Mesendoderm (in vitro differentiated cells): ENCODE results near the gene KCNK13.

ENCODE experiments used
- DNase-seq: peaks from one replicate; pipeline ENCODE4 v3.0.0; 2013
- H2AK5ac ChIP-seq: 2 replicates; pipeline ENCODE4 v1.6.1; 2013; ENCODE audit warnings: low read length, inconsistent platforms
- H2BK120ac ChIP-seq: 2 replicates; pipeline ENCODE4 v1.6.1; 2013; ENCODE audit warnings: low read depth, mild to moderate bottlenecking, low read length, moderate library complexity, mixed read lengths
- H2BK15ac ChIP-seq: replicated peaks from 2 replicates; pipeline ENCODE4 v1.6.1; 2013; ENCODE audit warnings: low read depth, mild to moderate bottlenecking, moderate library complexity
- H2BK5ac ChIP-seq: 2 replicates; pipeline ENCODE4 v1.6.1; 2013; ENCODE audit warnings: low read length, inconsistent platforms
- H3K18ac ChIP-seq: 2 replicates; pipeline ENCODE4 v1.6.1; 2013; ENCODE audit warnings: mild to moderate bottlenecking, low read length, mixed read lengths
- H3K23ac ChIP-seq: one replicate; pipeline ENCODE4 v1.6.1; 2013; ENCODE audit warnings: low read length
- H3K27ac ChIP-seq: 2 replicates; pipeline ENCODE4 v1.5.1; 2013; ENCODE audit warnings: low read depth, mild to moderate bottlenecking, inconsistent platforms, low read length, moderate library complexity
- H3K27me3 ChIP-seq: 2 replicates; pipeline ENCODE4 v1.6.1; 2013; ENCODE audit warnings: low read length, control low read depth, mild to moderate bottlenecking, inconsistent platforms; ENCODE audit not compliant: insufficient read depth, poor library complexity
- H3K36me3 ChIP-seq: 2 replicates; pipeline ENCODE4 v1.6.1; 2013; ENCODE audit warnings: low read length, inconsistent platforms; ENCODE audit not compliant: control insufficient read depth, insufficient read depth
- H3K4ac ChIP-seq: one replicate; pipeline ENCODE4 v1.6.1; 2013; ENCODE audit warnings: low read depth, mild to moderate bottlenecking, low read length, moderate library complexity
- H3K4me1 ChIP-seq: 2 replicates; pipeline ENCODE4 v1.6.1; 2013; ENCODE audit warnings: low read depth, low read length, inconsistent platforms; ENCODE audit not compliant: control insufficient read depth
- H3K4me2 ChIP-seq: 2 replicates; pipeline ENCODE4 v1.6.1; 2013; ENCODE audit warnings: low read length
- H3K4me3 ChIP-seq: 2 replicates; pipeline ENCODE4 v1.5.1; 2013; ENCODE audit warnings: mild to moderate bottlenecking, low read length
- H3K56ac ChIP-seq: one replicate; pipeline ENCODE4 v1.6.1; 2013; ENCODE audit warnings: low read length
- H3K79me1 ChIP-seq: 2 replicates; pipeline ENCODE4 v1.6.1; 2013; ENCODE audit warnings: low read length, inconsistent platforms
- H3K79me2 ChIP-seq: 2 replicates; pipeline ENCODE4 v1.6.1; 2013; ENCODE audit warnings: mild to moderate bottlenecking, low read length; ENCODE audit not compliant: control insufficient read depth, insufficient read depth
- H3K9ac ChIP-seq: 2 replicates; pipeline ENCODE4 v1.6.1; 2013; ENCODE audit warnings: low read length, inconsistent platforms
- H4K5ac ChIP-seq: one replicate; pipeline ENCODE4 v1.6.1; 2013; ENCODE audit warnings: low read length
- H4K8ac ChIP-seq: one replicate; pipeline ENCODE4 v1.6.1; 2013; ENCODE audit warnings: low read depth, mild to moderate bottlenecking, control low read depth, low read length, moderate library complexity
- WGBS: extraction: QIAGEN DNeasy Blood & Tissue Kit; methylation state at CpG from one replicate; pipeline ENCODE4 v1.1.7; 2013; ENCODE audit warnings: low lambda C conversion rate, missing lambda C conversion rate; ENCODE audit not compliant: insufficient coverage; ENCODE audit errors: extremely low coverage; 5-methylcytosine and 5-hydroxymethylcytosine counted together

Gene KCNK13

DNA sequence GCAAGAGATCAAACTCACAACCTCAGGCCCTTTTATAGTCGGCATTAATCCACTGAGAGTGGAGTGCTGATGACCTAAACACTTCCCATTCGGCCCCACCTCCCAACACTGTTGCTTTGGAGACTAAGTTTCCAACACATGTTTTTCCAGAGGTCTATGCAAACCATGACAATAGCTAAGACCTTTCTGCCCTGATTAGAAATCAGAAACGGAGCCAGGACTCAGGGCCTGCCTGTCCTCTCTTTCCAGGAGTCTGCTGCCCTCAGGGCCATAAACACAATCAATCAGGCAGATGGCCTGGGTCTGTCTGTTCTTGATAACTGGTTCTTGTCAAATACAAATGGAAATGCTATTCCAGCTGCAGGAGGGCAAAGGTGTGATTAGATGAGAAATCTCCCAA is 97.4 kb downstream of the KCNK13 start:
- no CpG with 5 or more reads among the region's 3 CpGs for WGBS
- H4K8ac ChIP-seq = no peak overlapping the region
- peak overlapping the region; percentile 62 for H3K27ac ChIP-seq

DNA sequence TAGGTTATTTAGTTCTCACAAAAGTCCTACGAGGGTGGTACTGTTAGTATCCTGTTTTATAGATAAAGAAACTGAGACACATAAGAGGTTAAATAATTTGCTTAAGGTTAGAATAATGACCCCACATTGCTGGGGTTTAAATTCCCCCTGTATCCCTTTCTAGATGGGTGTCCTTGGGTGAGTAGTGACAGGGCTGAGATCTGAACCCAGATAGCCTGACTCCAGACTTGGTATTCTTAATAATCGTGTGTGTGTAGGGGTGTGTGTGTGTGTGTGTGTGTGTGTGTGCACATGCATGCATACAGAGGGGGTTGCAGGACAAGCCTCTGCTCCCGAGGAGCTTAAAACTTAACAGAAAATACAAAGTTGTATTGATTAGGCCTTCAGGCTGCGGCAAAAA is 97.9 kb downstream of the KCNK13 start:
- Histone ChIP-seq H2BK15ac (no peak overlapping the region), H3K27me3 (no peaks in the 10 kb centered on the region), H3K9ac (no peak overlapping the region), H3K36me3 (no peaks in the 10 kb centered on the region), H2AK5ac (no peak overlapping the region), H3K4me2 (no peak overlapping the region), H3K79me1 (no peaks in the 10 kb centered on the region), H3K4me3 (no peak overlapping the region), H3K79me2 (no peaks in the 10 kb centered on the region), H3K4me1 (peaks cover 4% of the 10 kb centered on the region), H3K23ac (no peak overlapping the region), H3K18ac (no peak overlapping the region), H3K27ac (peak overlapping the region; percentile 32), H2BK5ac (no peak overlapping the region), H4K8ac (no peak overlapping the region), H4K5ac (no peak overlapping the region), H3K56ac (no peak overlapping the region), H2BK120ac (no peak overlapping the region), H3K4ac (no peak overlapping the region)
- WGBS = no CpG with 5 or more reads among the region's 4 CpGs
- DNase-seq = no peak

More for the DNA sequence above, 97.4 kb downstream of the KCNK13 start:
- H3K23ac ChIP-seq = no peak overlapping the region
- H3K79me2 ChIP-seq = no peaks in the 10 kb centered on the region
- no peak overlapping the region for H2AK5ac ChIP-seq
- no peak overlapping the region for H3K9ac ChIP-seq
- H3K4me1 ChIP-seq = peaks cover 4% of the 10 kb centered on the region
- no peak overlapping the region for H2BK120ac ChIP-seq
- H3K56ac ChIP-seq = peak overlapping the region; percentile 0
- no peak overlapping the region for H3K4ac ChIP-seq
- no peak overlapping the region for H3K4me2 ChIP-seq
- peak; percentile 92 for DNase-seq
- no peaks in the 10 kb centered on the region for H3K36me3 ChIP-seq
- no peak overlapping the region for H2BK5ac ChIP-seq
- no peak overlapping the region for H4K5ac ChIP-seq
- H3K79me1 ChIP-seq = no peaks in the 10 kb centered on the region
- no peaks in the 10 kb centered on the region for H3K27me3 ChIP-seq
- no peak overlapping the region for H3K18ac ChIP-seq
- H2BK15ac ChIP-seq = no peak overlapping the region
- no peak overlapping the region for H3K4me3 ChIP-seq

DNA sequence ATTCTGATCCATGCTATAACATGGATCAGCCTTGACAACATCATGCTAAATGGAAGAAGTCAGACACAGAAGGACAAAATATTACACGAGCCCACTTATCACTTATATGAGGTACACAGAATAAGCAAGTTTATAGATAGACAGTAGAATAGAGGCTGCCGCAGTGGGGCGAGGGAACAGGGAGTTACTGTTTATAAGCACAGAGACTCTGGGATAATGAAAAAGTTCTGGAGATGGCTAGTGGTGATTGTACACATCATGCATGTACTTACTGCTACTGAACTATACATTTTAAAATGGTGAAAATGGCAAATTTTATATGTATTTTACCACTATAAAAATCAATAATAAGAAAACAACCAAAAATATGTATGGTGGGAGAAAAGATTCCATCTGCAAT is 99.3 kb downstream of the KCNK13 start:
- Histone ChIP-seq H3K56ac (no peak overlapping the region), H3K4me1 (peaks cover 4% of the 10 kb centered on the region), H3K36me3 (no peaks in the 10 kb centered on the region), H2AK5ac (no peak overlapping the region), H4K5ac (no peak overlapping the region), H3K79me1 (no peaks in the 10 kb centered on the region), H3K18ac (no peak overlapping the region), H2BK120ac (no peak overlapping the region), H2BK5ac (no peak overlapping the region), H3K23ac (no peak overlapping the region), H4K8ac (no peak overlapping the region), H2BK15ac (no peak overlapping the region), H3K9ac (no peak overlapping the region), H3K27me3 (no peaks in the 10 kb centered on the region), H3K79me2 (no peaks in the 10 kb centered on the region), H3K4me3 (no peak overlapping the region), H3K4me2 (no peak overlapping the region), H3K27ac (no peak overlapping the region), H3K4ac (no peak overlapping the region)
- DNase-seq = no peak
- WGBS = no CpG with 5 or more reads among the region's 3 CpGs

DNA sequence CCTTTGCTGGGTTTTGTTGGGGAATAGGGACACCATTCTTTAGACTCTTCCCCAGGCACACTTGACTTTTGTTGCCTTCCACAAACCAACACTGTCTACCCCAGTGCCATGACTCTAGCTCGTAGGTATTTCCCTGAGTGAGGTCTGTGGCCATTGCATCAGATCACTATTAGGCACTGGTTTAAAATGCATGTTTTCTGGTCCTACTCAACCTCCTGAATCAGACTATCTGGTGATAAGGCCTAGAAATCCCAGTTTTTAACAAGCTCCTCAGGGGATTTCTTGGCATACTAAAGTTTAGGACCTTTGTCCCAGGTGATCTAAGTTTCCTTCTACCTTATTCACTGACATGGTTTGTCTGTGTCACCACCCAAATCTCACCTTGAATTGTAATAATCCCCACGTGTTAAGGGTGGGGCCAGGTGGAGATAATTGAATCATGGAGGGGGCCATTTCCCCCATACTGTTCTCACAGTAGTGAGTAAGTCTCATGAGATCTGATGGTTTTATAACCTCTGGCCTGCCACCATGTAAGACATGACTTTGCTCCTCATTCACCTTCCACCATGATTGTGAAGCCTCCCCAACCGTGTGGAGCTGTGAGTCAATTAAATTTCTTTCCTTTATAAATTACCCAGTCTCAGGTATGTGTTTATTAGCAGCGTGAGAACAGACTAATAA is 106.8 kb downstream of the KCNK13 start:
- no peak overlapping the region for H3K23ac ChIP-seq
- peak overlapping the region; percentile 3 for H3K4ac ChIP-seq
- no peaks in the 10 kb centered on the region for H3K79me2 ChIP-seq
- no peak overlapping the region for H3K9ac ChIP-seq
- H3K4me2 ChIP-seq = no peak overlapping the region
- H3K4me3 ChIP-seq = no peak overlapping the region
- no peak overlapping the region for H3K18ac ChIP-seq
- H4K8ac ChIP-seq = no peak overlapping the region
- DNase-seq = peak; percentile 44
- peaks cover 5% of the 10 kb centered on the region for H3K4me1 ChIP-seq
- no peak overlapping the region for H2AK5ac ChIP-seq
- WGBS = no CpG with 5 or more reads among the region's 4 CpGs
- no peak overlapping the region for H4K5ac ChIP-seq
- no peaks in the 10 kb centered on the region for H3K36me3 ChIP-seq
- peak overlapping the region; percentile 45 for H3K27ac ChIP-seq
- peak overlapping the region; percentile 43 for H2BK5ac ChIP-seq
- no peak overlapping the region for H2BK15ac ChIP-seq
- H3K27me3 ChIP-seq = no peaks in the 10 kb centered on the region
- H3K56ac ChIP-seq = no peak overlapping the region
- no peak overlapping the region for H2BK120ac ChIP-seq
- H3K79me1 ChIP-seq = no peaks in the 10 kb centered on the region

DNA sequence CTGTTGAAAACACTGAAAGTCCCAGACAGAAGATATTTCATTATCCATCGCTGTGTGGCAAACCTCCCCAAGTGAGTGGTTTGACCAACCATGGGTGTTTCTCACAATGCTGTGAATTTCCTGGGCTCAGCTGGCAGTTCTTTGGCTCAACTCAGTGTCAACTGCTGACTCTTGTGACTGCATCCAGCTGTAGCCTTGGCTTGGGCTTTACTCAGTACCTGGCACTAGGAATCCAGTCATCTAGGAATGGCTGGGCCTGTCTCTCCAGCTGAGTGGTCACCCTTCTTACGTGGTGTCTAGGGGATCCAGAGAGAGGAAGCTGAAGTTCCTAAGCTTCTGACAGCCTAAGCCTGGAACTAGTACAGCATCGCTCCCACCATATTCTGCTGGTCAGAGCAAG is 113.8 kb downstream of the KCNK13 start:
- DNase-seq = no peak
- Histone ChIP-seq H3K4me1 (peaks cover 5% of the 10 kb centered on the region), H3K27me3 (no peaks in the 10 kb centered on the region), H2AK5ac (no peak overlapping the region), H3K36me3 (no peaks in the 10 kb centered on the region), H3K4ac (no peak overlapping the region), H2BK15ac (no peak overlapping the region), H3K18ac (no peak overlapping the region), H3K23ac (no peak overlapping the region), H2BK5ac (no peak overlapping the region), H4K8ac (no peak overlapping the region), H3K4me2 (no peak overlapping the region), H3K56ac (no peak overlapping the region), H3K9ac (no peak overlapping the region), H4K5ac (no peak overlapping the region), H3K27ac (no peak overlapping the region), H2BK120ac (no peak overlapping the region), H3K79me1 (no peaks in the 10 kb centered on the region), H3K4me3 (no peak overlapping the region), H3K79me2 (no peaks in the 10 kb centered on the region)
- WGBS = no CpG with 5 or more reads among the region's 3 CpGs
